Measurements from ENCODE around the gene ZC3H13. TPM values are rescaled to one million over a fixed set of nuclear protein-coding genes. Genes with fewer than 3 reads are reported as not detected.

The ZC3H13 gene
- total RNA-seq, 1 donor from 2014 or later = 44.3 TPM

DNA sequence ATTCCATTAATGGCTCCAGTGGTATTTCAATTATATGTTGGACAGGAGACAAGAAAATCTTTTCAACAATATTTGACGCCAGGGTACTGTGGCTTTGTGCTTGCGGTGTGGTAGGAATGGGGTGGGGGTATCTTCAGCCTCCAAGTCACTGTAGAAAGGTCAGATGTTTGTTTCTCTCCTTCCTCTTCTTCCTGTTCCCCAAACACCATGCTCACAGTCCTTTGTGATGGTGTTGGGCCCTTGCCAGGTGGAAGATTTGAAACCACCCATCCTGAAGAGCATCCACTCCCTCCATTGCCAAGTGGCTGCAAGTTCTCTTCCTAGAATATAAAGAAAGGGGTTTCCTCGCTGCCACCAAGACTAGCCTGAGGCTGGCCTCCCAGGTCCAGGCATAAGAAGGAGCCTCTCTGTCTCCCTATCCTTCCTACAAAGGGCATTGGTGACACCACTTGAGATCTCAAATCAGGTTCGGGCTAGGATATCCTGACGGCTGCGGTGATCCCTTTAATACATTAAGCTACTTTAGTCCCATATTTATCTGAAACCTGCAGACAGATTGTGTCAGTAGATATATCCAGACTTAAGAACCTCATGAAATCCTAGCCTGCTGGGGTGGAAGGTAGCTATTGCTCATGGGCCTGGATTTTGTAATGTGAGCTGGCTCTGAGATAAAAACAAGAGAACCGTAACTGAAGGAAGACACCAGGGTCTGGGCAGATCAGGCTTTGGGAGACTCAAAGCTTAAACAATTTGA, 136.7 kb downstream of the ZC3H13 start:
- H3K27me3 Mint-ChIP-seq (ENCODE audit: unreplicated experiment) = peaks cover 4% of the 10 kb centered on the region
- H3K9me3 Mint-ChIP-seq (ENCODE audit: unreplicated experiment) = peaks cover 4% of the 10 kb centered on the region
- TF ChIP-seq, protein P1, sequence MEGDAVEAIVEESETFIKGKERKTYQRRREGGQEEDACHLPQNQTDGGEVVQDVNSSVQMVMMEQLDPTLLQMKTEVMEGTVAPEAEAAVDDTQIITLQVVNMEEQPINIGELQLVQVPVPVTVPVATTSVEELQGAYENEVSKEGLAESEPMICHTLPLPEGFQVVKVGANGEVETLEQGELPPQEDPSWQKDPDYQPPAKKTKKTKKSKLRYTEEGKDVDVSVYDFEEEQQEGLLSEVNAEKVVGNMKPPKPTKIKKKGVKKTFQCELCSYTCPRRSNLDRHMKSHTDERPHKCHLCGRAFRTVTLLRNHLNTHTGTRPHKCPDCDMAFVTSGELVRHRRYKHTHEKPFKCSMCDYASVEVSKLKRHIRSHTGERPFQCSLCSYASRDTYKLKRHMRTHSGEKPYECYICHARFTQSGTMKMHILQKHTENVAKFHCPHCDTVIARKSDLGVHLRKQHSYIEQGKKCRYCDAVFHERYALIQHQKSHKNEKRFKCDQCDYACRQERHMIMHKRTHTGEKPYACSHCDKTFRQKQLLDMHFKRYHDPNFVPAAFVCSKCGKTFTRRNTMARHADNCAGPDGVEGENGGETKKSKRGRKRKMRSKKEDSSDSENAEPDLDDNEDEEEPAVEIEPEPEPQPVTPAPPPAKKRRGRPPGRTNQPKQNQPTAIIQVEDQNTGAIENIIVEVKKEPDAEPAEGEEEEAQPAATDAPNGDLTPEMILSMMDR (IDR thresholded peaks at IDR 0.05) = no peak
- H3K4me1 Mint-ChIP-seq (ENCODE audit: unreplicated experiment) = no peaks in the 10 kb centered on the region
- no peak overlapping the region for H3K27ac Mint-ChIP-seq (ENCODE audit: unreplicated experiment)
- no peaks in the 10 kb centered on the region for H3K36me3 Mint-ChIP-seq (ENCODE audit: unreplicated experiment)
- DNase-seq (ENCODE audit: extremely low spot score, unreplicated experiment) = no peak
- H3K4me3 Mint-ChIP-seq (ENCODE audit: unreplicated experiment) = no peak overlapping the region

DNA sequence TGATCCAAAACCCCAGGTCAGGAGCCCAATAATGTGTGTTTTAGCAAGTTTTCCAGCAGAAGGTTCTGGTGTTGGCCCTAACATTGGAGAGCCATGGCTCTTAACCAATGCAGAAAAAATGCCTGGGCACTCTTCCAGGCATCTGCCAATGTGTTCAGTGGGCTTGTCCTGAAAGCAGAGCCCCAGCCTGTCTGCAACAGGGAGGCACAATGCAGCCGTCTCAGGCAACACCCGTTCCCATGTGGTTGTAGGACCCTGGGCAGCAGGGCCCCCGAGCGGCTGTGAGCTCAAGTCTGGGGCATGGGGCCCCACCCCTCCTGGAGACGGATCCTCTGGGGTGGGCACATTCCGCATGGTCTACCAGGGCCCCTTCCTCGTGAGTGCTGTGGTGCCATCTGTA, 142.9 kb downstream of the ZC3H13 start:
- Mint-ChIP-seq H3K36me3 (ENCODE audit: unreplicated experiment) (no peaks in the 10 kb centered on the region), H3K4me1 (ENCODE audit: unreplicated experiment) (no peaks in the 10 kb centered on the region), H3K9me3 (ENCODE audit: unreplicated experiment) (no peaks in the 10 kb centered on the region), H3K4me3 (ENCODE audit: unreplicated experiment) (no peak overlapping the region), H3K27me3 (ENCODE audit: unreplicated experiment) (peaks cover 7% of the 10 kb centered on the region), H3K27ac (ENCODE audit: unreplicated experiment) (no peak overlapping the region)
- TF ChIP-seq, protein P1 (IDR thresholded peaks at IDR 0.05) = no peak
- no peak for DNase-seq (ENCODE audit: extremely low spot score, unreplicated experiment)

DNA sequence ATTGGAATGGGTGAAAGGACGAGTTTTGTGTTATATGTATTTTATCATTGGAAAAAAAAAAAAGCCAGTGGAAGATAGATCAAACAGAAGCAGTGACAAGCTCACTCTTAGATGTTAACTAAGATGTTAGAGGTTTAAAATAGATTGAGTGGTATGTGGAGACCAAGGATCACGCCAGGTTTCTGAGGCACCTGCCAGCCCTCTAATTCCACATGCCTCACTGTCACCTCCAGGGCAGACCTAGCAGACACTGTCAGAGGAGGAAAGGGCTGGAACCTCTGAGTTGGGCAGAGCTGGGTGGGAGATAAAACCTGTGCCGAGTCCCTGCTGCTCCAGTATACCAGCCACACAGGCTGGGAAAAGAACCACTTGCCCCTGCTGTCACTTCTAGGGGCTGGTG, 143.5 kb downstream of the ZC3H13 start:
- Mint-ChIP-seq H3K27me3 (ENCODE audit: unreplicated experiment) (peaks cover 7% of the 10 kb centered on the region), H3K4me1 (ENCODE audit: unreplicated experiment) (no peaks in the 10 kb centered on the region), H3K36me3 (ENCODE audit: unreplicated experiment) (no peaks in the 10 kb centered on the region), H3K9me3 (ENCODE audit: unreplicated experiment) (no peaks in the 10 kb centered on the region), H3K27ac (ENCODE audit: unreplicated experiment) (no peak overlapping the region), H3K4me3 (ENCODE audit: unreplicated experiment) (no peak overlapping the region)
- DNase-seq (ENCODE audit: extremely low spot score, unreplicated experiment) = no peak
- TF ChIP-seq, protein P1 (IDR thresholded peaks at IDR 0.05) = no peak

DNA sequence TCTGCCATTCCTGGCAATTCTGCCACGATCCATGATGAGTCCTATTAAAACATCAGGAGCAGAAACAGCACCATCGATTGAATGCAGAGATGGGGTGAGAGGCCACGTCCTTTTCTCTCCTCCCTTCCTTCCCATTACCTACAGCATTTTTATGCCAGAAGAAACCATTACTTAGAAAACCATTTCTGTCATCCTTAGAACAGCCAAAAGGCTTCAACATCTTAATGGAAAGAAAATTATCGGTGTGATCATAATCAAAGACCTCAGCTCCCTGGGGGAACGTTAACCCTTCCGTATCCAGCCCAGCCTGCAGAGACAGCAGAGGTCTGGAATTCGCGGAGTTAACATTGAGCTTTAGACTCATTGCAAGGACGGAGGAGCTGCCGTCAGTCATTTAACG, 145.0 kb downstream of the ZC3H13 start:
- TF ChIP-seq, protein P1 (IDR thresholded peaks at IDR 0.05) = no peak
- no peak overlapping the region for H3K27ac Mint-ChIP-seq (ENCODE audit: unreplicated experiment)
- no peaks in the 10 kb centered on the region for H3K36me3 Mint-ChIP-seq (ENCODE audit: unreplicated experiment)
- H3K27me3 Mint-ChIP-seq (ENCODE audit: unreplicated experiment) = peaks cover 7% of the 10 kb centered on the region
- H3K4me3 Mint-ChIP-seq (ENCODE audit: unreplicated experiment) = no peak overlapping the region
- H3K4me1 Mint-ChIP-seq (ENCODE audit: unreplicated experiment) = no peaks in the 10 kb centered on the region
- H3K9me3 Mint-ChIP-seq (ENCODE audit: unreplicated experiment) = no peaks in the 10 kb centered on the region
- DNase-seq (ENCODE audit: extremely low spot score, unreplicated experiment) = no peak

Other genes starting within 250 kb of the ZC3H13 start
- gene SIAH3, start 201.0 kb downstream of the ZC3H13 start, total RNA-seq = not detected in 2 replicates
- gene CPB2, start 52.3 kb upstream of the ZC3H13 start, total RNA-seq = not detected in 2 replicates
- gene LCP1, start 129.4 kb upstream of the ZC3H13 start, total RNA-seq = 0.08 TPM in 1 of 2 replicates, not detected in the other
- gene LRRC63, start 159.2 kb upstream of the ZC3H13 start, total RNA-seq = not detected in 2 replicates